ENCODE data around the gene TMEM33. TPM values are rescaled to one million over a fixed set of nuclear protein-coding genes. Genes with fewer than 3 reads are reported as not detected.

TMEM33 gene
- total and polyA plus RNA-seq, 2 experiments from 2014 or later: 44.6 TPM

- Histone ChIP-seq H3K36me3 (ENCODE audit: low read depth) (peaks cover 6% of the 10 kb centered on the region; the same call in 1 of the 2 replicates), H3K79me2 (ENCODE audit: insufficient read depth) (peaks cover 46% of the 10 kb centered on the region), H3K9me2 (ENCODE audit: insufficient read depth) (no peaks in the 10 kb centered on the region), H3K9ac (no peak overlapping the region), H3K27ac (no peak overlapping the region), H3K27me3 (replicated peaks; ENCODE audit: insufficient read depth) (no peaks in the 10 kb centered on the region), H4K20me1 (ENCODE audit: insufficient read depth) (no peaks in the 10 kb centered on the region), H3K9me3 (ENCODE audit: low read depth) (no peaks in the 10 kb centered on the region), H2AFZ (peak overlapping the region; percentile 96), H3K4me3 (peak overlapping the region; percentile 100), H3F3A (ENCODE audit: insufficient read depth) (no peaks in the 10 kb centered on the region), H3K4me1 (ENCODE audit: insufficient read depth) (peaks cover 15% of the 10 kb centered on the region; the same call in 1 of the 2 replicates), H3K4me2 (ENCODE audit: unreplicated experiment) (peak overlapping the region; percentile 99)
- WGBS, 2 experiments (ENCODE audit: low coverage in 1 of 2, low lambda C conversion rate in 2 of 2, missing lambda C conversion rate in 2 of 2): 74 to 75% methylated on average over 9 of the region's 9 CpGs
- no peak for DNase-seq
- in situ Hi-C loops (cut with MboI): no loop called here
- TF ChIP-seq EZH2phosphoT487 (IDR thresholded peaks at IDR 0.05; ENCODE audit: insufficient read depth, low read depth) (no peak), EZH2 (IDR thresholded peaks at IDR 0.05; ENCODE audit: insufficient read depth, poor library complexity, severe bottlenecking) (no peak)
Observed at GRCh38 chr4:41934514-41934900, 722 bp upstream of the TMEM33 start.

GRCh38 chr4:41935652-41936021 is 408 bp downstream of the TMEM33 start:
- Histone ChIP-seq H3K4me1 (ENCODE audit: insufficient read depth) (peaks cover 15% of the 10 kb centered on the region; the same call in 1 of the 2 replicates), H3K36me3 (ENCODE audit: low read depth) (peaks cover 9% of the 10 kb centered on the region; the same call in 1 of the 2 replicates), H3K9me2 (ENCODE audit: insufficient read depth) (no peaks in the 10 kb centered on the region), H3K27ac (peak overlapping the region; percentile 80), H4K20me1 (ENCODE audit: insufficient read depth) (no peaks in the 10 kb centered on the region), H3K4me2 (ENCODE audit: unreplicated experiment) (peak overlapping the region; percentile 99), H3K9me3 (ENCODE audit: low read depth) (no peaks in the 10 kb centered on the region), H2AFZ (peak overlapping the region; percentile 96), H3F3A (ENCODE audit: insufficient read depth) (no peaks in the 10 kb centered on the region), H3K79me2 (ENCODE audit: insufficient read depth) (peaks cover 57% of the 10 kb centered on the region), H3K27me3 (replicated peaks; ENCODE audit: insufficient read depth) (no peaks in the 10 kb centered on the region), H3K4me3 (peak overlapping the region; percentile 100), H3K9ac (peak overlapping the region; percentile 92)
- peak; percentile 70 for DNase-seq
- 2 to 4% methylated on average over 12 of the region's 12 CpGs for WGBS, 2 experiments (ENCODE audit: low coverage in 1 of 2, low lambda C conversion rate in 2 of 2, missing lambda C conversion rate in 2 of 2)
- TF ChIP-seq EZH2 (IDR thresholded peaks at IDR 0.05; ENCODE audit: insufficient read depth, poor library complexity, severe bottlenecking): no peak
- TF ChIP-seq EZH2phosphoT487 (IDR thresholded peaks at IDR 0.05; ENCODE audit: insufficient read depth, low read depth): no peak
- in situ Hi-C loops (cut with MboI): no loop called here

GRCh38 chr4:41939016-41939626 is 3.9 kb downstream of the TMEM33 start:
- no peaks in the 10 kb centered on the region for H3K27me3 ChIP-seq (replicated peaks; ENCODE audit: insufficient read depth)
- no peaks in the 10 kb centered on the region for H3F3A ChIP-seq (ENCODE audit: insufficient read depth)
- 77 to 79% methylated on average over 3 of the region's 3 CpGs for WGBS, 2 experiments (ENCODE audit: low coverage in 1 of 2, low lambda C conversion rate in 2 of 2, missing lambda C conversion rate in 2 of 2)
- no peak overlapping the region for H3K27ac ChIP-seq
- peak; percentile 14 for DNase-seq
- H3K36me3 ChIP-seq (ENCODE audit: low read depth): peaks cover 9% of the 10 kb centered on the region
- H3K9me3 ChIP-seq (ENCODE audit: low read depth): no peaks in the 10 kb centered on the region
- H3K9ac ChIP-seq: no peak overlapping the region
- in situ Hi-C loops (cut with MboI): no loop called here
- no peak for TF ChIP-seq EZH2 (IDR thresholded peaks at IDR 0.05; ENCODE audit: insufficient read depth, poor library complexity, severe bottlenecking)
- TF ChIP-seq EZH2phosphoT487 (IDR thresholded peaks at IDR 0.05; ENCODE audit: insufficient read depth, low read depth): no peak
- peaks cover 90% of the 10 kb centered on the region for H3K79me2 ChIP-seq (ENCODE audit: insufficient read depth)
- H3K4me2 ChIP-seq (ENCODE audit: unreplicated experiment): no peak overlapping the region
- H3K4me3 ChIP-seq: no peak overlapping the region
- H3K4me1 ChIP-seq (ENCODE audit: insufficient read depth): peaks cover 15% of the 10 kb centered on the region; the same call in 1 of the 2 replicates
- H4K20me1 ChIP-seq (ENCODE audit: insufficient read depth): no peaks in the 10 kb centered on the region
- no peak overlapping the region for H2AFZ ChIP-seq
- H3K9me2 ChIP-seq (ENCODE audit: insufficient read depth): no peaks in the 10 kb centered on the region

GRCh38 chr4:41940834-41941233 is 5.6 kb downstream of the TMEM33 start:
- no peak overlapping the region for H2AFZ ChIP-seq
- H3K4me1 ChIP-seq (ENCODE audit: insufficient read depth): peaks cover 15% of the 10 kb centered on the region; the same call in 1 of the 2 replicates
- no peaks in the 10 kb centered on the region for H3K9me3 ChIP-seq (ENCODE audit: low read depth)
- H3K36me3 ChIP-seq (ENCODE audit: low read depth): peaks cover 23% of the 10 kb centered on the region
- no peaks in the 10 kb centered on the region for H3F3A ChIP-seq (ENCODE audit: insufficient read depth)
- H3K79me2 ChIP-seq (ENCODE audit: insufficient read depth): peaks cover 92% of the 10 kb centered on the region
- TF ChIP-seq EZH2 (IDR thresholded peaks at IDR 0.05; ENCODE audit: insufficient read depth, poor library complexity, severe bottlenecking) (no peak), EZH2phosphoT487 (IDR thresholded peaks at IDR 0.05; ENCODE audit: insufficient read depth, low read depth) (no peak)
- H3K4me2 ChIP-seq (ENCODE audit: unreplicated experiment): no peak overlapping the region
- no peak overlapping the region for H3K27ac ChIP-seq
- no peaks in the 10 kb centered on the region for H3K27me3 ChIP-seq (replicated peaks; ENCODE audit: insufficient read depth)
- DNase-seq: no peak
- in situ Hi-C loops (cut with MboI): no loop called here
- no peaks in the 10 kb centered on the region for H4K20me1 ChIP-seq (ENCODE audit: insufficient read depth)
- no peak overlapping the region for H3K9ac ChIP-seq
- no peaks in the 10 kb centered on the region for H3K9me2 ChIP-seq (ENCODE audit: insufficient read depth)
- no peak overlapping the region for H3K4me3 ChIP-seq

Data from GM23248 (cell line).